Lung (tissue), 12 donors: ENCODE results near the gene NFX1. TPM values are rescaled to one million over a fixed set of nuclear protein-coding genes. Genes with fewer than 3 reads are reported as not detected.

ENCODE experiments used
- ATAC-seq: fragments of 200-7000 bp; cut with Tn5 transposase; one replicate; pipeline ENCODE4 v1.9.1; 2020; ENCODE audit warnings: moderate number of reproducible peaks; ENCODE audit not compliant: insufficient read depth, low FRiP score
- DNase-seq, 3 donors: peaks; one replicate each; pipeline ENCODE4 v3.0.0-alpha.2; 2013 to 2017
- H3K27ac ChIP-seq, 2 donors: one replicate each; pipeline ENCODE4 v1.5.1; 2013; ENCODE audit warnings: mild to moderate bottlenecking in 2 of 2, moderate library complexity in 2 of 2, control low read depth in 1 of 2, inconsistent platforms in 1 of 2, low read depth in 1 of 2, low read length in 1 of 2
- H3K27me3 ChIP-seq, 3 donors: one replicate each; pipeline ENCODE4 v1.5.1; 2013; ENCODE audit warnings: low read length in 2 of 3; ENCODE audit not compliant: control insufficient read depth in 3 of 3, insufficient read depth in 3 of 3
- H3K36me3 ChIP-seq, 4 donors: one replicate each; pipeline ENCODE4 v1.5.1; 2013; ENCODE audit warnings: low read length in 4 of 4, mild to moderate bottlenecking in 1 of 4, moderate library complexity in 1 of 4; ENCODE audit not compliant: control insufficient read depth in 4 of 4, insufficient read depth in 4 of 4
- H3K4me1 ChIP-seq, 5 donors: one replicate each; pipeline ENCODE4 v1.5.1; 2013; ENCODE audit warnings: low read length in 5 of 5, mild to moderate bottlenecking in 2 of 5, moderate library complexity in 1 of 5; ENCODE audit not compliant: control insufficient read depth in 5 of 5, insufficient read depth in 5 of 5
- H3K4me3 ChIP-seq: one replicate; pipeline ENCODE4 v1.5.1; 2013; ENCODE audit warnings: mild to moderate bottlenecking, control low read depth, moderate library complexity
- H3K9ac ChIP-seq, 2 donors: one replicate each; pipeline ENCODE4 v1.5.1; 2013; ENCODE audit warnings: low read length in 2 of 2, control low read depth in 1 of 2; ENCODE audit not compliant: insufficient read depth in 1 of 2
- H3K9me3 ChIP-seq, 4 donors: one replicate each; pipeline ENCODE4 v1.5.1; 2013; ENCODE audit warnings: low read length in 3 of 4, mild to moderate bottlenecking in 1 of 4, moderate library complexity in 1 of 4; ENCODE audit not compliant: control insufficient read depth in 4 of 4, insufficient read depth in 3 of 4
- WGBS, 2 donors: extraction: QIAGEN DNeasy Blood & Tissue Kit; methylation state at CpG; one replicate each; pipeline ENCODE4 v1.1.7; 2013; 5-methylcytosine and 5-hydroxymethylcytosine counted together
- polyA plus RNA-seq, 2 donors: library from polyadenylated mRNA; stranded (reverse); fragments of 200-250 nt; gene quantifications; one replicate each; pipeline ENCODE4 v1.2.1, GENCODE V29; 2013
- total RNA-seq, 2 donors: library from RNA; depleted of rRNA in 1 of 2; stranded (reverse); fragments of >200 nt in 1 of 2; gene quantifications; one replicate each; pipeline ENCODE4 v1.2.1, GENCODE V29; 2014 to 2021
- TF ChIP-seq, protein P1 (sequence below): IDR thresholded peaks from 2 replicates; pipeline ENCODE4 v1.5.1; 2012; ENCODE audit warnings: mild to moderate bottlenecking; ENCODE audit errors: control extremely low read depth, extremely low read depth
- donor health status: control.
- donor health status: control.
- donor health status: Bipolar disorder and iron deficiency.
- donor health status: healthy.
- donor health status: DM: yes; HTN: yes; CAD: no.

The NFX1 gene
- total and polyA plus RNA-seq, 4 donors = 13.1 to 43.4 (median 26.3) TPM

DNA sequence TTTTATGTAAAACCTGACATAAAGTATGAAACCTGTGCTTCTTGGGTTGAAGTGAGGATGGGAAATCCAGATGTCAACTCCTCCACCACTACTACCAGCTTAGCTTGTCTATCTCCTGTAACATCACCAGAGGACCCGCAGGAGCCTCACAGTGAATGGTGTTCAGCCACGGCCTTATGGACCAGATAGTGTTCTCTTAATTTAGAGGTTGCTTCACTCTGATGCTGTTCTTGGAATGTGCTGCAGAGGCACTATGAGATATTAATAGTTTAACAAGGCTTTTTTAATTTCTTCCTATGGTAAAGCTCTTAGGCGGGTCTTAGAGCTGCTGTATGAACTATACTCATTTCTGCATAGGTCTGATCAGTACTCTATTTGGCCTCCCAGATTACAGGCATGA is 27.9 kb downstream of the NFX1 start:
- Histone ChIP-seq H3K27ac (no peak overlapping the region), H3K27me3 (no peaks in the 10 kb centered on the region), H3K4me1 (peaks cover 0 to 6% (median 0%) of the 10 kb centered on the region in 5 donors), H3K9me3 (no peaks in the 10 kb centered on the region), H3K4me3 (no peak overlapping the region), H3K36me3 (peaks cover 37 to 46% (median 40%) of the 10 kb centered on the region in 4 donors), H3K9ac (no peak overlapping the region)
- TF ChIP-seq, protein P1, sequence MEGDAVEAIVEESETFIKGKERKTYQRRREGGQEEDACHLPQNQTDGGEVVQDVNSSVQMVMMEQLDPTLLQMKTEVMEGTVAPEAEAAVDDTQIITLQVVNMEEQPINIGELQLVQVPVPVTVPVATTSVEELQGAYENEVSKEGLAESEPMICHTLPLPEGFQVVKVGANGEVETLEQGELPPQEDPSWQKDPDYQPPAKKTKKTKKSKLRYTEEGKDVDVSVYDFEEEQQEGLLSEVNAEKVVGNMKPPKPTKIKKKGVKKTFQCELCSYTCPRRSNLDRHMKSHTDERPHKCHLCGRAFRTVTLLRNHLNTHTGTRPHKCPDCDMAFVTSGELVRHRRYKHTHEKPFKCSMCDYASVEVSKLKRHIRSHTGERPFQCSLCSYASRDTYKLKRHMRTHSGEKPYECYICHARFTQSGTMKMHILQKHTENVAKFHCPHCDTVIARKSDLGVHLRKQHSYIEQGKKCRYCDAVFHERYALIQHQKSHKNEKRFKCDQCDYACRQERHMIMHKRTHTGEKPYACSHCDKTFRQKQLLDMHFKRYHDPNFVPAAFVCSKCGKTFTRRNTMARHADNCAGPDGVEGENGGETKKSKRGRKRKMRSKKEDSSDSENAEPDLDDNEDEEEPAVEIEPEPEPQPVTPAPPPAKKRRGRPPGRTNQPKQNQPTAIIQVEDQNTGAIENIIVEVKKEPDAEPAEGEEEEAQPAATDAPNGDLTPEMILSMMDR = no peak
- DNase-seq (no peak), ATAC-seq (no peak)
- 60 to 89% methylated on average over 3 of the region's 3 CpGs for WGBS, 2 donors

DNA sequence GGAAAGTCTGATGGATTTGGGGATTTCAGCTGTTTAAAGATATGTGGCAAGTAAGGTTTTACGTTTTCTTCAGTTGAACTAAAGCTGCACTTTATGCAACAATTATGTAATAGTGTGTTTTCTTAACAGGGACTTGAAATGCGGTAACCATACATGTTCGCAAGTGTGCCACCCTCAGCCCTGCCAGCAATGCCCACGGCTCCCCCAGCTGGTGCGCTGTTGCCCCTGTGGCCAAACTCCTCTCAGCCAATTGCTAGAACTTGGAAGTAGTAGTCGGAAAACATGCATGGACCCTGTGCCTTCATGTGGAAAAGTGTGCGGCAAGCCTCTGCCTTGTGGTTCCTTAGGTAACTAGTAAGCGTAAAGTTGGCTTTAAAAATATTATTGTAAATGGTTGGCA is 28.5 kb downstream of the NFX1 start:
- Histone ChIP-seq H3K9me3 (no peaks in the 10 kb centered on the region), H3K4me3 (no peak overlapping the region), H3K36me3 (peaks cover 33 to 41% (median 36%) of the 10 kb centered on the region in 4 donors), H3K27ac (no peak overlapping the region), H3K27me3 (no peaks in the 10 kb centered on the region), H3K9ac (no peak overlapping the region), H3K4me1 (peaks cover 0 to 6% (median 0%) of the 10 kb centered on the region in 5 donors)
- TF ChIP-seq, protein P1 = no peak
- DNase-seq = no peak
- no peak for ATAC-seq
- 45 to 89% methylated on average over 8 of the region's 8 CpGs for WGBS, 2 donors

DNA sequence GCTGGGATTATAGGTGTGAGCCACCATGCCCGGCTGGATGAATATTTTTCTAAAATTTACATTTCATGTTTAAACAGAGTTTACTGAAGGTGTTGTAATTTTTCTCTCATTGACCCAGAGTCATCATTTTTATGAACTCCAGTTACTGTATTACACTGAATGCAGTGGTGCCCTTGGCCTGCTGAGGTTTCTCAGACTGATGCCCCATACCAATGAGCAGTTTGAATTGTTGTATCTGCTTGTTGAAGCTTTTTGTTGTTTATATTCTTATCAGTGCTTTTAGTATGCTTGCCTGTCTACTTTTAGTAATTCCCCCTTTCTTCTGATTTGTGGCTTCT is 29.9 kb downstream of the NFX1 start:
- Histone ChIP-seq H3K27me3 (no peaks in the 10 kb centered on the region), H3K4me3 (no peak overlapping the region), H3K4me1 (peaks cover 0 to 6% (median 0%) of the 10 kb centered on the region in 5 donors), H3K27ac (peak overlapping the region in 1 of 2 donors; percentile 66), H3K9ac (no peak overlapping the region), H3K9me3 (no peaks in the 10 kb centered on the region), H3K36me3 (peaks cover 31 to 39% (median 34%) of the 10 kb centered on the region in 4 donors)
- 91 to 94% methylated on average over 1 of the region's 1 CpG for WGBS, 2 donors
- ATAC-seq = no peak
- DNase-seq = no peak
- TF ChIP-seq, protein P1 = no peak

DNA sequence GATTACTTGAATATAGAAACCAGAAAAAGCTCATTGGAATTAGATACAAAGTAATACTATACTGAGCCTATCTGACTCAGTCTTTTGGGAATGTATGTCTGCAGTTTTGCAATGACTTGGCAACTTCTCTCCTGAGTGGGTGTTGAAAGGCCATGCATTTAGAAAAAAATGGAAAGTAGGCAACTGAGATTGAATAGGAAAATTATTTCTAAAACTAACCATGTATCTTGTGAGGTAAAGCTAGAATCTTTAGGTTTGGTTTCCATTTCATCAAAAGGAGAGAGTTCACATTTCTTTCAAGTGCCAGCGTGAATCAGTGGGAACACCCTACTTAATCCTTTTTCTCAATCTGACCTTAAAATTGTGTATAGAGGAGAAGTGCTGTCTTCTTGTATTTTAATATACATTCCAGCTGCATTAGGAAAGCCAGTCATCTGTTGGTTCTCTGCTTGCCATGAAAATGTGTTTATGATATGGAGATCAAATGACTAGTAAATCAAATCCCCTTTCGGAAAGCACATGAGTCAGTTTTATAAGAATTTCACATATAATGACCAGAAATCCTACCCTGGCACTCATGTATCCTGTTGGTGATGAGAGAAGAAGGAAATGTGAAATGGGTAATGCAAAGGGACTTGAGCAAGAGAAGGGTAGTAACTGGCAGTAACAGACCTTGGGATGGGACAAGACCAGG is 30.4 kb downstream of the NFX1 start:
- Histone ChIP-seq H3K36me3 (peaks cover 29 to 39% (median 34%) of the 10 kb centered on the region in 4 donors), H3K9ac (no peak overlapping the region), H3K4me1 (peaks cover 0 to 6% (median 0%) of the 10 kb centered on the region in 5 donors), H3K27ac (peak overlapping the region in 1 of 2 donors; percentile 66), H3K4me3 (no peak overlapping the region), H3K27me3 (no peaks in the 10 kb centered on the region), H3K9me3 (no peaks in the 10 kb centered on the region)
- peak; percentile 53 for ATAC-seq
- TF ChIP-seq, protein P1 = no peak
- 88 to 90% methylated on average over 2 of the region's 2 CpGs for WGBS, 2 donors
- peak in 2 of 3 donors; percentile 24 to 54 for DNase-seq
